Fibroblast of the aortic adventitia (primary cell): ENCODE measurements around the gene RAB27A. TPM values are rescaled to one million over a fixed set of nuclear protein-coding genes. Genes with fewer than 3 reads are reported as not detected.
"Not testable (repeated sequence)": the region's sequence is repeated elsewhere in the genome, so short reads cannot be mapped to it uniquely, and the experiment has no call there.

Experiments used
- DNase-seq: peaks from one replicate; pipeline ENCODE4 v3.0.0-alpha.2; 2010; ENCODE audit warnings: low read depth
- H3K4me3 ChIP-seq: 2 replicates; pipeline ENCODE4 v1.5.1; 2011; ENCODE audit warnings: low read depth, mild to moderate bottlenecking, control low read depth, low read length, moderate library complexity
- total RNA-seq: library from RNA; depleted of rRNA; stranded (reverse); fragments of >200 nt; gene quantifications from 2 replicates; pipeline ENCODE4 v1.2.3, GENCODE V29; 2012; ENCODE audit warnings: low replicate concordance
- TF ChIP-seq, protein P1 (sequence below): IDR thresholded peaks from 2 replicates; pipeline ENCODE4 v1.5.1; 2011; ENCODE audit warnings: mild to moderate bottlenecking, low read length, control low read depth, inconsistent platforms; ENCODE audit not compliant: insufficient read depth

The RAB27A gene
- total RNA-seq, 1 donor, result 9.9 TPM

DNA sequence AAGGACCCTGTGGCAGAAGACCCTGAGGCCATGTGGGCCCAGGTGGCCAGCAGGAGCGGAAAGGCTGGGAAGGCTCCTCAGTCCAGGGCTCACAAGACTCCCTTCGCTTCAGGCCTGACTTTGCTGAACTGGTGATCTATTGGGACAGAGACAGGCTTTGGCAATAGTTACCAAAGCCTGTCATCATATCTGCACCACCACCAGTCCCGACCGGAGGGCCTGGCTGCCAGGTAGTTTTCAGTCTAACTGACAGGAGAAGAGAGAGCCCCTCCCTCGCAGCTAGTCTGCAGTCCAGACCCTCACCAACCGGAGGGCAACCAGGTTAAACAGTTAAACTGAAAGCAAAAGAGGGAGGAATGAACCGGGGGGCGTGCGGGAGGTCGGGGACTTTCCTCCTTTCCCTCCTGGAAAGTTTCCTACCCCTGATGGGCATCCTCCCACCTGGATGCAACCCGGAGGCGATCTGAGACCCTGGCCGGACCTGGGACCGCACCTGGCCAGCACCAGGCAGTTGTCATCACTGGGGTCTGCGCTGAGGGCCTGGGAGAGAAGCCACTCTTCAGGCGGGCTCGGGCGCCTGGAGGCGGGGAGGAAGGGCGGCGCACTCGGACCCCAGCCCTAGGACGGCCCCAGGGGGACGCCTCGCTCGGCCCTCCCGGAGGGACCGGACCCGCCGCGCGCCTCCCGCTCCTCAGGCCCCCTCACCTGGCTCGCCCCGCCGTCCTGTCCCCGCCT, 435 bp downstream of the RAB27A start:
- peak overlapping the region; percentile 88 for H3K4me3 ChIP-seq
- DNase-seq, result peak; percentile 47
- TF ChIP-seq, protein P1, sequence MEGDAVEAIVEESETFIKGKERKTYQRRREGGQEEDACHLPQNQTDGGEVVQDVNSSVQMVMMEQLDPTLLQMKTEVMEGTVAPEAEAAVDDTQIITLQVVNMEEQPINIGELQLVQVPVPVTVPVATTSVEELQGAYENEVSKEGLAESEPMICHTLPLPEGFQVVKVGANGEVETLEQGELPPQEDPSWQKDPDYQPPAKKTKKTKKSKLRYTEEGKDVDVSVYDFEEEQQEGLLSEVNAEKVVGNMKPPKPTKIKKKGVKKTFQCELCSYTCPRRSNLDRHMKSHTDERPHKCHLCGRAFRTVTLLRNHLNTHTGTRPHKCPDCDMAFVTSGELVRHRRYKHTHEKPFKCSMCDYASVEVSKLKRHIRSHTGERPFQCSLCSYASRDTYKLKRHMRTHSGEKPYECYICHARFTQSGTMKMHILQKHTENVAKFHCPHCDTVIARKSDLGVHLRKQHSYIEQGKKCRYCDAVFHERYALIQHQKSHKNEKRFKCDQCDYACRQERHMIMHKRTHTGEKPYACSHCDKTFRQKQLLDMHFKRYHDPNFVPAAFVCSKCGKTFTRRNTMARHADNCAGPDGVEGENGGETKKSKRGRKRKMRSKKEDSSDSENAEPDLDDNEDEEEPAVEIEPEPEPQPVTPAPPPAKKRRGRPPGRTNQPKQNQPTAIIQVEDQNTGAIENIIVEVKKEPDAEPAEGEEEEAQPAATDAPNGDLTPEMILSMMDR, result no peak

DNA sequence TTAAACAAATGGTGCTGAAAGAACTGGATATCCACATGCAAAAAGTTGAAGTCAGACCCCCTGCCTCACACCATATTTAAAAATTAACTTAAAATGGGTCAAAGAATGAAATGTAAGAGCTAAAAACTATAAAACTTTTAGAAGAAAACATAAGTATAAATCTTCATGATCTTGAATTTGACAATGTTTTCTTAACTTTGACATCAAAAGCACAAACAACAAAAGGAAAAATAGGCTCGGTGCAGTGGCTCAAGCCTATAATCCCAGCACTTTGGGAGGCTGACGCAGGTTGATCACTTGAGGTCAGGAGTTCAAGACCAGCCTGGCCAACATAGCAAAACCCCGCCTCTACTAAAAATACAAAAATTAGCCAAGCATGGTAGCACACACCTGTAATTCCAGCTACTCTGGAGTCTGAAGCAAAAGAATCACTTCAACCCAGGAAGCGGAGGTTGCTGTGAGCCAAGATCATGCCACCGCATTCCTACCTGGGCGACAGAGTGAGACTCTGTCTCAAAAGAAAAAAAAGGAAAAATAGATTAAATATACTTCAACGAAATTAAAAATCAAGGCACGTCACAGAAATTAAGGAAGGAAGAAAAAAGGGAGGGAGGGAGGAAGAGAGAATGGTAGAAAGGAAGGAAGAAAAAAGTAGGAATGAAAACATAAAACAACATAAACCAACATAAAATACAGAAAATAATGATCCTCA, 1.5 kb downstream of the RAB27A start:
- TF ChIP-seq, protein P1, result no peak
- no peak for DNase-seq
- peak overlapping the region; percentile 88 for H3K4me3 ChIP-seq

DNA sequence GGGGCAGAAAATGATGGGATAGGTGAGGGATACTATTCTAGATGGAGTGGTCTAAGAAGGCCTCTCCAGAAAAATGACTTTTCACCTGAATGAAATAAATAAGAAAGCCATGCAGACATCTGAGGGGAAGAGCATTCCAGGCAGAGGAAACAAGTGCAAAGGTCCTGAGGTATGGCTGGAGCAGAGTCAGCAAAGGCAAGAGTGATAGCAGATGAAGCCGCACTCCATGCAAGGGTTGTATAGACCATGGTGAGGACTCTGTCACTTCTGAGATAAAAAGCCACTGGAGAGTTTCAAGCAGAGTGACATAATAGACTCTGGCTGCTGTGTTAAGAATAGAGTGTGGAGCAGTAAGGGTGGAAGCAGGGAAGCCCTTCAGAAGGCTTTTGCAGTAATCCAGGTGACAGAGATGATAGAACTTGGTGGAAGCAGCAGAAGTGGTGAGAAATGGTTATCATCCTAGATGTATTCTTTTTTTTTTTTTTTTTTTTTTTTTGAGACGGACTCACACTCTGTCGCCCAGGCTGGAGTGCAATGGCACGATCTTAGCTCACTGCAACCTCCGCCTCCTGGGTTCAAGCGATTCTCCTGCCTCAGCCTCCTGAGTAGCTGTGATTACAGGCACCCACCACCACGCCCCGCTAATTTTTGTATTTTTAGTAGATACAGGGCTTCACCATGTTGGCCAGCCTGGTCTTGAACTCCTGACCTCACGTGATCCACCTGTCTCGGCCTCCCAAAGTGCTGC, 3.0 kb downstream of the RAB27A start:
- not testable (repeated sequence) for DNase-seq, H3K4me3 ChIP-seq

DNA sequence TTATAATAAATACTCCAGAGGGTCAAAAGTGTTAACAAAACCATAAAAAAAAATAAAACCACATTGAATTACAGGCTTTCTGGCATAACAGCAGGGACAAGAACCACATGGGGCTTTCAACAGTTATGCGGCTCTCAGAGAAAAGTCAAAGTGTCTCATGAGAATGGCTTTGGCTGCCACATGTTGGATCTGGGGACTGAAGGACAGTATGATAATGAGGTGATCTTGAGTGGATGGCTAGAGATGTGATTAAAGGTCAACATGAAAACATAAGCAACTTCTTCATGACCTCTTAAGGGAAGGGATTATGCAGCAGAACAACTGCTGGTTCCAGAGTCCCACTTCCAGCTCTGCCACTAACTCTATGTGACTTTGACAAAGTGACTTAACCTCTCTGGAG, 5.2 kb downstream of the RAB27A start:
- H3K4me3 ChIP-seq, result no peak overlapping the region

DNA sequence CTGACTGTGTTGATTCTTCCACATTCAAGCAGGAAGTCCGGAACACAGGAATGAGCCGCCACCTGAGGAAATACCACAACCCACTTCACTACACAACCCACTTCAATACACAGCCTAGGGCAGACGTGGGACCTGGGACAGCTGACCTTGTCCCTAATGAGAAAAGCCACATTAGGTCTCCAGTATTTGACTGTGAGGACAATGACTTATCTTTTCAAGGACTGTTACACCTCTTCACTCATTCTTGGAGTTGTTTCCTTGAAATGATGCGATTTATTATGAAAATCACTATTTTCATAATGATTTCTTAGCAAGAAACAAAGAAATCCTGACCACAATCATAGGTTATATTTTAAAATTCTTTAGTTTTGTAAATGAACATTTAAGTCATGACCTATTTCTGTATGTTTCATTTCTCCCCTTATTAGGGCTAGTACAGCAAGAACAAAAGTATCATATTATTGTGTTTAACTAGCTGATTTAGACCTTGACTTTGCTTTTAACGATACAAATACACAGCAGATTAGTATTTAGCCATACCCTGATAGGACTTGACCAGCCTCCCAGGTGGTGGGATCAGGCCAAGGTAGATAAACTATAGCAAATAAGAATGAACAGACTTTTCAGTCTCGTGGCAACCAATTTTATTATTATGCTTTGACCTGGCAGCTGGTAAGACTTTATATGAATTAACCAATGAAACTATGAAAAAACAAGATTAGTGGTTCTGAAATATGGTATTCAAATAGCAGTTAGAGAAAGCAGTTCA, 6.0 kb downstream of the RAB27A start:
- no peak for DNase-seq
- H3K4me3 ChIP-seq, result no peak overlapping the region
- TF ChIP-seq, protein P1, result no peak

More for the DNA sequence above, 5.2 kb downstream of the RAB27A start:
- DNase-seq, result no peak
- TF ChIP-seq, protein P1, result no peak

DNA sequence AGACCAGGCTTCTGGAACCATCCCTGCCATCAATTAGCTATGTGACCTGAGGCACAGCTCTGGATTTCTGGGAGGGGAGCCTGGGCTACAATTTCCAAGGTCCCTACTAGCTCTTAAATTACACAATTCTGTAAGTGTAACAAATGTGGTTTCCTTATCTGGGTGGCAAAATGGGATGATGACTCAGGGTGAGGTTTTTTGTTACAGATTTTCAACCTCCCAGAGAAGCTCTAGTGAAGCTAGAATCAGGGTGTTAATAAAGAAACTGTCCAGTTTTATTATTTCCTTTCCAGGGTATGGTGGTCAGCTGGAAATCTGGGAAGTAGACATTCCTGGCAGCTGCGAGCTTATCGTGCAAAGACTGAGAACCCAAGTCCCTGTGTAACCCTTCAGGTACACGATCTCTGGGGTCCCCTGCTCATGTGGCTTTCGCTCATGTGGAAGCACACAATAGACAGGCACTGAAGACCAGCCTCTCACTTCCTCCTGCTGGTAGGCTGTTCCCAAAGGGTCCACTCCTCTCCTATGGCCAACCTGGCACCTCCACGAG, 7.3 kb downstream of the RAB27A start:
- TF ChIP-seq, protein P1, result no peak
- peak overlapping the region; percentile 35 for H3K4me3 ChIP-seq
- DNase-seq, result peak; percentile 92
